ENCODE data around the gene CSMD2. TPM values are rescaled to one million over a fixed set of nuclear protein-coding genes. Genes with fewer than 3 reads are reported as not detected.

The CSMD2 gene
- total RNA-seq, 4 donors from 2014 or later, result 0.16 to 1.00 (median 0.27) TPM; not detected in 1

DNA sequence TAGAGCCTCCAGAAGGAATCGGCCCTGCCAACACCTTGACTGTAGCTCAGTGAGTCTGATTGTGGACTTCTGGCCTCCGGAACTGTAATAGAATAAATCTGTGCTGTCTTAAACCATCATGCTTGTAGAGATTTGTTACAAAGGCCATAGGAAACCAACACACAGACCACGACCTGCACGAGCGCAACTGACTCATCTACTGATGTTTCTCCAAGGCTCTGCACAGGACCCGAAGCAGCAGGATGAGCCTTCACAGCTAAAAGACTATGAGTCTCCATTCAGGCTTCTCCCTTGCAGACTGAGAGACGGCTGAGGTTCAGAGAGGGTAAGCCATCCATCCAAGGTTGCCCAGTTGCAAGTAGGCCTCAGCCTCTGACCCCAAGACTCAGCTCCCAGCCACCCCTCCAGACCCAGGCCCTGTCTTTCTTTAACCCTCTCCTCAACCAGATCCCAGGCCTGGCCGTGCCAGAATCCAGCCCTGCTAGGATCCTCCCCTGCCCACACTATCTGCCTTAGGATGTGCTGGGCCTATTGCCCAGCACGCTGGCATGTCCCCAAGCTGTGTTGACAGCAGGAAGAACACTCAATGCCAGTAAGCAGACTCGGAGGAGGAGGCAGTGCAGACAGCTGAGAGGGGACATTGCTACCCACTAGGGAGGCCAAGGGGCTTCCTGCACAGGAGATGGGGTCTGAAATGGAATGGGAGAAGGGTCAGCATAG lies 192.2 kb downstream of the CSMD2 start:
- in situ Hi-C loops (cut with MboI; ENCODE audit: low pct_ligation_motif_present in 1 of 4, low pct_unique_long_range_greater_than_20kb in 1 of 4, low sequenced_read_pairs in 3 of 4), result no loop called here
- Histone ChIP-seq H3K27me3 (no peaks in the 10 kb centered on the region), H3K27ac (no peak overlapping the region), H3K9me3 (no peaks in the 10 kb centered on the region), H3K36me3 (no peaks in the 10 kb centered on the region), H3K4me3 (no peak overlapping the region), H3K4me1 (peaks cover 0 to 16% (median 4%) of the 10 kb centered on the region in 4 donors)
- no peak for TF ChIP-seq POLR2A (IDR thresholded peaks at IDR 0.05)
- no peak for TF ChIP-seq EP300 (IDR thresholded peaks at IDR 0.05; ENCODE audit: low read depth)
- TF ChIP-seq, protein P1, sequence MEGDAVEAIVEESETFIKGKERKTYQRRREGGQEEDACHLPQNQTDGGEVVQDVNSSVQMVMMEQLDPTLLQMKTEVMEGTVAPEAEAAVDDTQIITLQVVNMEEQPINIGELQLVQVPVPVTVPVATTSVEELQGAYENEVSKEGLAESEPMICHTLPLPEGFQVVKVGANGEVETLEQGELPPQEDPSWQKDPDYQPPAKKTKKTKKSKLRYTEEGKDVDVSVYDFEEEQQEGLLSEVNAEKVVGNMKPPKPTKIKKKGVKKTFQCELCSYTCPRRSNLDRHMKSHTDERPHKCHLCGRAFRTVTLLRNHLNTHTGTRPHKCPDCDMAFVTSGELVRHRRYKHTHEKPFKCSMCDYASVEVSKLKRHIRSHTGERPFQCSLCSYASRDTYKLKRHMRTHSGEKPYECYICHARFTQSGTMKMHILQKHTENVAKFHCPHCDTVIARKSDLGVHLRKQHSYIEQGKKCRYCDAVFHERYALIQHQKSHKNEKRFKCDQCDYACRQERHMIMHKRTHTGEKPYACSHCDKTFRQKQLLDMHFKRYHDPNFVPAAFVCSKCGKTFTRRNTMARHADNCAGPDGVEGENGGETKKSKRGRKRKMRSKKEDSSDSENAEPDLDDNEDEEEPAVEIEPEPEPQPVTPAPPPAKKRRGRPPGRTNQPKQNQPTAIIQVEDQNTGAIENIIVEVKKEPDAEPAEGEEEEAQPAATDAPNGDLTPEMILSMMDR (IDR thresholded peaks at IDR 0.05), result no peak
- TF ChIP-seq POLR2AphosphoS5 (IDR thresholded peaks at IDR 0.05), result no peak
- DNase-seq, result no peak
- intact Hi-C loops (cut with DNase I; ENCODE audit: low total_unique reads), result no loop called here
- WGBS, 2 donors (ENCODE audit: low coverage in 1 of 2), result 48 to 83% methylated on average over 1 to 10 of the region's 10 CpGs

DNA sequence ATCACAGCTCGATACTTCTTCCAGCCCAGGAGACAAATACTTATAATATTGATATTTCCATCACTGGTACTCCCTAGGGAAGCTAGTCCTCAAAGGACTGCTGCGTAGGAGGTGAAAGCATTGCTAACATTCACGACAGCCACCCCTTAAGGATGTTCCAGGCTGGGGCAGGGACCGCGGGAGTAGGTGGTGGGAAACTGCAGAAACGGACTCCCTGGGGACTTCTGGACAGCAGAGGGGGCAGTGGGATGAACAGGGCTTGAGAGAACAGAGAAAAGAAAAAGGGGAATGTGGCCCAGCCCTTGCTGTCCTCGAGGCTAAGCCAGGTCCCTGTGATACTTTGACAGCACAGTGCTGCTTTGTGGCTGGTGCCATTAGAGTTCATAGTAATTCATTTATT lies 193.1 kb downstream of the CSMD2 start:
- intact Hi-C loops (cut with DNase I; ENCODE audit: low total_unique reads) (no loop called here), in situ Hi-C loops (cut with MboI; ENCODE audit: low pct_ligation_motif_present in 1 of 4, low pct_unique_long_range_greater_than_20kb in 1 of 4, low sequenced_read_pairs in 3 of 4) (no loop called here)
- H3K27ac ChIP-seq, result no peak overlapping the region

DNA sequence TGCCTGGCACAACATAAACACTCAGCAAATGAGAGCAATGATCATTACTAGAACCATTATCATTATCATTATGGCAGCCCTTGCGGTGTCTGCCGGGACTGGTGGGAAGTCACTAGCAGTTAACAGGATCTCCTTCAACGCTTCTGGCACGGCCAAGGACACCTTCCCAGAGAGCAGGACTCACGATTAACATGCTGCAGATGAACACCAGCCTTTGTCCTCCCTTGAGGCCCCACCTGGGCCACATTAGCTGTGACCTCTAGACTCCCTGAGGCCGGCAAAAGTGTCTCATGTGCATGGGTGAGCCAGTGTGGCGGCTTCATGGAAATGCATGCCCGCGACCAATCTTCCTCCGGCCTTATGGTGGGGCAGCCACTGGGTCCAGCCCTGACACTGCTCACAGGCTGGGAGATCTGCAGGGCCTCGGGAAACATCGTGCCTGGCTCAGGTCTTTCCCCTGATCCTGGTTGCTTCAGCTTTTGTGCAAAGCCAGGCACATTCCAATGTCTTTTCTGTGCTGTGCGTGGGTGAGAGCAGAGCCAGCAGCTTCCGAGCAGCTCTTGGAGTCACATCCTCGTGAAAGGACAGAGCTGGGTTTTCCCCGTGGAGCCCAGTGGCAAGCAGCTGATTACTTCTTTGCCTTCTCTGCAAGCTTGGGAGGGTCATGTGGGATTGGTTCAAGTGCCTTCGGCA lies 193.9 kb downstream of the CSMD2 start:
- 72% methylated on average over 17 of the region's 17 CpGs; no CpG with 5 or more reads in 1 of the 2 donors for WGBS, 2 donors (ENCODE audit: low coverage in 1 of 2)
- Histone ChIP-seq H3K27me3 (no peaks in the 10 kb centered on the region), H3K36me3 (no peaks in the 10 kb centered on the region), H3K4me3 (no peak overlapping the region), H3K9me3 (no peaks in the 10 kb centered on the region), H3K4me1 (peaks cover 0 to 16% (median 4%) of the 10 kb centered on the region in 4 donors), H3K27ac (no peak overlapping the region)
- in situ Hi-C loops (cut with MboI; ENCODE audit: low pct_ligation_motif_present in 1 of 4, low pct_unique_long_range_greater_than_20kb in 1 of 4, low sequenced_read_pairs in 3 of 4) (no loop called here), intact Hi-C loops (cut with DNase I; ENCODE audit: low total_unique reads) (no loop called here)
- no peak for TF ChIP-seq EP300 (IDR thresholded peaks at IDR 0.05; ENCODE audit: low read depth)
- TF ChIP-seq, protein P1 (IDR thresholded peaks at IDR 0.05), result no peak
- peak in 1 of 3 donors; percentile 12 for TF ChIP-seq POLR2AphosphoS5 (IDR thresholded peaks at IDR 0.05)
- no peak for DNase-seq

More for the DNA sequence above, 193.1 kb downstream of the CSMD2 start:
- H3K27me3 ChIP-seq, result no peaks in the 10 kb centered on the region
- TF ChIP-seq, protein P1 (IDR thresholded peaks at IDR 0.05), result no peak
- TF ChIP-seq EP300 (IDR thresholded peaks at IDR 0.05; ENCODE audit: low read depth) (no peak), POLR2AphosphoS5 (IDR thresholded peaks at IDR 0.05) (no peak), POLR2A (IDR thresholded peaks at IDR 0.05) (no peak)
- WGBS, 2 donors (ENCODE audit: low coverage in 1 of 2), result 79 to 83% methylated on average over 1 to 7 of the region's 7 CpGs
- H3K4me1 ChIP-seq, result peaks cover 0 to 16% (median 4%) of the 10 kb centered on the region in 4 donors
- no peaks in the 10 kb centered on the region for H3K9me3 ChIP-seq
- no peak for DNase-seq
- no peaks in the 10 kb centered on the region for H3K36me3 ChIP-seq
- no peak overlapping the region for H3K4me3 ChIP-seq

DNA sequence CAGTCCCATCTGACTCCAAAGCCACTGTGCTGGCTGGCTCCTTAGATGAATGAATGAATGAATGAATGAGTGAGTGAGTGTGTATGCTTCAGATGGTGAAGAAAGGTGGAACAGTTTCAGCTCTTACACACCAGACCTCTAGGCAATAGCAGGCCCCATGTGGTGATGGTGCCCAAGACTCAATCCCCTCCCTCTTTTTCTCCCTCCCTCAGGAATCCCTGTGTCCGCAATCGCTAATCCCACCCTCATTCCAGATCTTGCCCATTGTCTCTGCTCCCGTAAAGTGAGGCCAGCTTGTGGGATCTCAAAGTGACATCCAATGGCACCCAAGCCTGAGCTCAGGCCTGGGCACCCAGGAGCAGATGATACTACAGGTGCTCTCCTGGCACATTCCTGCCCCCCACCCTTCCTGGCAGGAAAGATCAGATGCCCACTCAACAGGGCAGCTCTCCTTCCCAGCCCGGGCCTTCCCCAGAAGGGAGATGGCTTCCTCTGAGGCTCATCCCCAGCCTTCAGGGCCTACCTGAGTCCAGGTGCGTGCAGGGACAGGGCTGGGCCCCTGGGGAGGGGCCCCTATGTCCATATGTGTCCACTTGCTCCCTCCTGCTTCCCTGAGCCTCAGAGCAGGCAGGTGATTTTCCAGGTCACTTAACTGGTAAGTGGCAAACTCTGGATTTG lies 194.7 kb downstream of the CSMD2 start:
- no peak for DNase-seq
- in situ Hi-C loops (cut with MboI; ENCODE audit: low pct_ligation_motif_present in 1 of 4, low pct_unique_long_range_greater_than_20kb in 1 of 4, low sequenced_read_pairs in 3 of 4) (no loop called here), intact Hi-C loops (cut with DNase I; ENCODE audit: low total_unique reads) (no loop called here)
- Histone ChIP-seq H3K4me3 (no peak overlapping the region), H3K4me1 (peaks cover 0 to 16% (median 4%) of the 10 kb centered on the region in 4 donors), H3K9me3 (no peaks in the 10 kb centered on the region), H3K27ac (no peak overlapping the region), H3K36me3 (no peaks in the 10 kb centered on the region), H3K27me3 (no peaks in the 10 kb centered on the region)
- WGBS, 2 donors (ENCODE audit: low coverage in 1 of 2), result 79 to 100% methylated on average over 1 to 5 of the region's 5 CpGs
- no peak for TF ChIP-seq POLR2AphosphoS5 (IDR thresholded peaks at IDR 0.05)
- TF ChIP-seq EP300 (IDR thresholded peaks at IDR 0.05; ENCODE audit: low read depth), result no peak
- TF ChIP-seq, protein P1 (IDR thresholded peaks at IDR 0.05), result no peak
- no peak for TF ChIP-seq POLR2A (IDR thresholded peaks at IDR 0.05)

Measured in transverse colon (tissue), 4 donors.